GM12878 (cell line): ENCODE data around the gene ZNF526. TPM values are rescaled to one million over a fixed set of nuclear protein-coding genes. Genes with fewer than 3 reads are reported as not detected.

ENCODE experiments used
- BHLHE40 ChIP-seq, 2 experiments: fragments of 450-650 bp in 1 of 2; IDR thresholded peaks; 2 replicates each; pipeline ENCODE4 v1.6.1; 2011 to 2017; ENCODE audit warnings: low read depth in 2 of 2, borderline replicate concordance in 1 of 2, improper control_type of control experiment in 1 of 2, low read length in 1 of 2, mild to moderate bottlenecking in 1 of 2
- CBFB ChIP-seq: IDR thresholded peaks from 2 replicates; pipeline ENCODE4 v1.6.1; 2016; ENCODE audit warnings: antibody characterized with exemption, low read depth
- EGR1 ChIP-seq, 2 experiments: IDR thresholded peaks; 1 replicate in 1 of 2; 2 replicates in 1 of 2; pipeline ENCODE4 v1.6.1; 2011 to 2012; ENCODE audit warnings: low read depth in 2 of 2, low read length in 2 of 2, borderline replicate concordance in 1 of 2, mild to moderate bottlenecking in 1 of 2, moderate library complexity in 1 of 2
- GATAD2B ChIP-seq: fragments of 450-650 bp; conservative IDR thresholded peaks from 2 replicates; pipeline ENCODE4 v1.6.1; 2017; ENCODE audit warnings: low read depth, mild to moderate bottlenecking, moderate library complexity
- HCFC1 ChIP-seq: fragments of 150-350 bp; IDR thresholded peaks from 2 replicates; pipeline ENCODE4 v1.6.1; 2014; ENCODE audit warnings: low read length
- HDAC2 ChIP-seq: fragments of 200-600 bp; sonication (generic); IDR thresholded peaks from 2 replicates; pipeline ENCODE4 v1.6.1; 2017
- HDAC6 ChIP-seq: fragments of 200-600 bp; sonication (generic); IDR thresholded peaks from one replicate; pipeline ENCODE4 v1.8.0; 2017; ENCODE audit warnings: antibody characterized with exemption; ENCODE audit not compliant: unreplicated experiment
- MXI1 ChIP-seq: fragments of 150-350 bp; IDR thresholded peaks from 2 replicates; pipeline ENCODE4 v1.6.1; 2011; ENCODE audit warnings: low read depth, mild to moderate bottlenecking, inconsistent platforms, low read length, improper control_type of control experiment
- MYB ChIP-seq: fragments of 150-350 bp; IDR thresholded peaks from 2 replicates; pipeline ENCODE4 v1.6.1; 2014; ENCODE audit warnings: mild to moderate bottlenecking, low read depth, low read length, borderline replicate concordance
- MYC ChIP-seq: IDR thresholded peaks from 2 replicates; pipeline ENCODE4 v1.6.1; 2011; ENCODE audit warnings: mild to moderate bottlenecking, low read length, moderate library complexity, inconsistent platforms; ENCODE audit not compliant: insufficient read depth, insufficient replicate concordance, insufficient read length, severe bottlenecking
- NFYB ChIP-seq: IDR thresholded peaks from 2 replicates; pipeline ENCODE4 v1.6.1; 2011; ENCODE audit warnings: low read depth, mild to moderate bottlenecking, low read length, improper control_type of control experiment, moderate library complexity; ENCODE audit not compliant: insufficient read depth
- POLR2A ChIP-seq: IDR thresholded peaks from 2 replicates; pipeline ENCODE4 v1.6.1; 2011; ENCODE audit warnings: low read depth, mild to moderate bottlenecking, low read length
- POLR2AphosphoS2 ChIP-seq: IDR thresholded peaks from 2 replicates; pipeline ENCODE4 v1.6.1; 2011; ENCODE audit warnings: low read depth, mild to moderate bottlenecking, low read length, improper control_type of control experiment, moderate library complexity
- POU2F2 ChIP-seq: IDR thresholded peaks from 3 replicates; pipeline ENCODE4 v1.6.1; 2011; ENCODE audit warnings: low read depth, mild to moderate bottlenecking, low read length, borderline replicate concordance
- RAD21 ChIP-seq: IDR thresholded peaks from 2 replicates; pipeline ENCODE4 v1.6.1; 2011; ENCODE audit warnings: mild to moderate bottlenecking, low read depth, low read length, moderate library complexity; ENCODE audit not compliant: insufficient read depth
- RB1 ChIP-seq: fragments of 450-650 bp; formaldehyde crosslinking; IDR thresholded peaks from 2 replicates; pipeline ENCODE4 v1.6.1; 2017; ENCODE audit warnings: mild to moderate bottlenecking, borderline replicate concordance
- RFX5 ChIP-seq: IDR thresholded peaks from 2 replicates; pipeline ENCODE4 v1.6.1; 2011; ENCODE audit warnings: low read depth, low read length, improper control_type of control experiment
- SIN3A ChIP-seq: IDR thresholded peaks from 2 replicates; pipeline ENCODE4 v1.6.1; 2012; ENCODE audit warnings: low read depth, low read length, improper control_type of control experiment
- SIX5 ChIP-seq: IDR thresholded peaks from 2 replicates; pipeline ENCODE4 v1.6.1; 2011; ENCODE audit warnings: mild to moderate bottlenecking, low read depth, low read length, moderate library complexity; ENCODE audit not compliant: severe bottlenecking
- TAF1 ChIP-seq: IDR thresholded peaks from 2 replicates; pipeline ENCODE4 v1.6.1; 2011; ENCODE audit warnings: mild to moderate bottlenecking, low read depth, low read length, borderline replicate concordance
- TARDBP ChIP-seq: IDR thresholded peaks from 2 replicates; pipeline ENCODE4 v1.6.1; 2016; ENCODE audit warnings: borderline replicate concordance
- ZNF24 ChIP-seq: fragments of 450-650 bp; IDR thresholded peaks from 2 replicates; pipeline ENCODE4 v1.6.1; 2017; ENCODE audit warnings: antibody characterized with exemption, mild to moderate bottlenecking
- ZZZ3 ChIP-seq: IDR thresholded peaks from 2 replicates; pipeline ENCODE4 v1.6.1; 2011; ENCODE audit warnings: low read depth; ENCODE audit not compliant: control insufficient read depth, insufficient read length
- polyA plus RNA-seq, 11 experiments: library from polyadenylated mRNA; depleted of rRNA in 4 of 11; unstranded in 6 of 11; stranded (reverse) in 5 of 11; fragments of >200 nt; fragmentation: Nextera tagmentation in 4 of 11; fragmentation: Illumina TruSeq in 1 of 11; extraction: Ambion mirVana in 4 of 11; extraction: Trizol in 1 of 11; gene quantifications; 1 replicate in 1 of 11; 2 replicates in 10 of 11; pipeline versions ENCODE4 v1.2.1 to v1.2.3, GENCODE V29; 2011 to 2016; ENCODE audit warnings: inconsistent platforms in 2 of 11, missing spikeins in 2 of 11, low read depth in 1 of 11
- total RNA-seq, 4 experiments: library from RNA; depleted of rRNA in 3 of 4; stranded (reverse); fragments of >200 nt in 3 of 4; fragmentation: Illumina TruSeq in 1 of 4; extraction: Trizol in 1 of 4; gene quantifications; 2 replicates each; pipeline versions ENCODE4 v1.2.1 to v1.2.3, GENCODE V29; 2013 to 2021
- TF ChIP-seq, protein P1 (sequence below): IDR thresholded peaks from 2 replicates; pipeline ENCODE4 v1.6.1; 2012; ENCODE audit warnings: low read depth, low read length, improper control_type of control experiment
- TF ChIP-seq, protein P2 (sequence below): fragments of 450-650 bp; conservative IDR thresholded peaks from 2 replicates; pipeline ENCODE4 v1.6.1; 2017; ENCODE audit warnings: mild to moderate bottlenecking, moderate library complexity
- TF ChIP-seq, protein P3 (sequence below): IDR thresholded peaks from 2 replicates; pipeline ENCODE4 v1.6.1; 2012; ENCODE audit warnings: low read depth, low read length, improper control_type of control experiment

The ZNF526 gene
- total and polyA plus RNA-seq, 10 of the 15 experiments (the other 5 are each of a cell fraction or from before 2014, with no cell fraction given) = 1.8 to 18.3 (median 5.5) TPM

DNA sequence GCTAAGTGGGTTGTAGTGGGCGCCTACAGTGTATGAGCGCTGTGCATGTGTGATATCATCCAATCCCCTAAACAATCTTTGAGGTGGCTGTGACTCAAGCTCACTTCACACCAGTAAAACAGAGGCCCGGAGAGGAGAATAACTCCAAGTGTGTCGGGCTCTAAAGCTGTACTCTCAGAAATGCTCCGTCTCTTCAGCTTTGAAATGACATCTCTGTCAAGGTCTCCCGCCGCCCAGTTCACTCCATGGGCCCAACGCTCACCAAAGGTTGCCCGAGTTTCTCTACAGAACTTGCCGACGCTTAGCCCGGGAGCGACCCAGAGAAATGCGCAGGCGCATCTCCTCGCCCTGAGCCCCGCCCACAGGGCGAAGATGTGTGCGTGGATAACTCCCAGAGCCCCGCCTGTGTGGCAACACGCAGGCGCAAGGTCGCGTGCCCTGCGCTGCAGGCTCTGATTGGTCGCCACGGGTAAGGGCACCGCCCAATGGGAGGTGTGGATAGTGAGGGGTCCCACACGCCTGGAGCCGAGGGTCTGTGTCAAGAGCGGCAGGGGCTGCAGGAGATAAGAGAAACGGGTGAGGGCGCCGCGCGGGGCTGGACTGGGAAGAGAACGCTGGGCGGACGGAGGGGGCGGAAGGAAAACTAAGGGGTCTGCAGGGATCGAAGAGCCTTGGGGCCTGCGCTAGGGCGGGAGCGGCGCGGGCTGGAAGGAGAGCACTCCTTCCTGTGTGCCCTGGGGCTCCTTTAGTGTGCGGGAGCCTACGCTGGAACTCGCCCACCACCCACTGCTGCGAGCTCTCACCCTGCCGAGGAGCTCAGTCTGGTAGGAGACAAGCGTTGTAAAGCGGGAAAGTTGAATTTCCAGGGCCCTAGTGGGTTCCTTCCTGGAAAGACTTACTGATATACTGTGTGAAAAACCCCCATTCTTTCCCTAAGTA is at the start of gene ZNF526 (continued):
- no peak for TF ChIP-seq TARDBP
- TF ChIP-seq, protein P1, sequence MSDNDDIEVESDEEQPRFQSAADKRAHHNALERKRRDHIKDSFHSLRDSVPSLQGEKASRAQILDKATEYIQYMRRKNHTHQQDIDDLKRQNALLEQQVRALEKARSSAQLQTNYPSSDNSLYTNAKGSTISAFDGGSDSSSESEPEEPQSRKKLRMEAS = peak; percentile 82
- peak; percentile 100 for TF ChIP-seq BHLHE40 (IDR thresholded peaks at IDR 0.05; ENCODE audit: borderline replicate concordance in 1 of 2, low read depth in 2 of 2, low read length in 1 of 2)
- TF ChIP-seq CBFB = 0 out of 2 replicates have a peak, but pooled peaks have one; percentile 45
- no peak for TF ChIP-seq EGR1 (IDR thresholded peaks at IDR 0.05; ENCODE audit: borderline replicate concordance in 1 of 2, low read depth in 2 of 2, low read length in 2 of 2)
- TF ChIP-seq NFYB = peak; percentile 97
- no peak for TF ChIP-seq RAD21
- TF ChIP-seq MXI1 = peak; percentile 88
- TF ChIP-seq HDAC6 = no peak
- TF ChIP-seq ZNF24 = no peak
- peak; percentile 60 for TF ChIP-seq HCFC1
- TF ChIP-seq, protein P2, sequence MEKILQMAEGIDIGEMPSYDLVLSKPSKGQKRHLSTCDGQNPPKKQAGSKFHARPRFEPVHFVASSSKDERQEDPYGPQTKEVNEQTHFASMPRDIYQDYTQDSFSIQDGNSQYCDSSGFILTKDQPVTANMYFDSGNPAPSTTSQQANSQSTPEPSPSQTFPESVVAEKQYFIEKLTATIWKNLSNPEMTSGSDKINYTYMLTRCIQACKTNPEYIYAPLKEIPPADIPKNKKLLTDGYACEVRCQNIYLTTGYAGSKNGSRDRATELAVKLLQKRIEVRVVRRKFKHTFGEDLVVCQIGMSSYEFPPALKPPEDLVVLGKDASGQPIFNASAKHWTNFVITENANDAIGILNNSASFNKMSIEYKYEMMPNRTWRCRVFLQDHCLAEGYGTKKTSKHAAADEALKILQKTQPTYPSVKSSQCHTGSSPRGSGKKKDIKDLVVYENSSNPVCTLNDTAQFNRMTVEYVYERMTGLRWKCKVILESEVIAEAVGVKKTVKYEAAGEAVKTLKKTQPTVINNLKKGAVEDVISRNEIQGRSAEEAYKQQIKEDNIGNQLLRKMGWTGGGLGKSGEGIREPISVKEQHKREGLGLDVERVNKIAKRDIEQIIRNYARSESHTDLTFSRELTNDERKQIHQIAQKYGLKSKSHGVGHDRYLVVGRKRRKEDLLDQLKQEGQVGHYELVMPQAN = peak; percentile 77
- TF ChIP-seq TAF1 = peak; percentile 63
- no peak for TF ChIP-seq MYC
- no peak for TF ChIP-seq ZZZ3
- no peak for TF ChIP-seq MYB
- peak; percentile 67; the same call in 1 of the 2 replicates for TF ChIP-seq RFX5
- TF ChIP-seq SIX5 = no peak
- TF ChIP-seq POLR2AphosphoS2 = peak; percentile 87
- peak; percentile 91 for TF ChIP-seq POLR2A
- no peak for TF ChIP-seq POU2F2
- peak; percentile 84 for TF ChIP-seq GATAD2B
- peak; percentile 83; the same call in 1 of the 2 replicates for TF ChIP-seq RB1
- TF ChIP-seq SIN3A = peak; percentile 79; the same call in 1 of the 2 replicates
- no peak for TF ChIP-seq HDAC2
- TF ChIP-seq, protein P3, sequence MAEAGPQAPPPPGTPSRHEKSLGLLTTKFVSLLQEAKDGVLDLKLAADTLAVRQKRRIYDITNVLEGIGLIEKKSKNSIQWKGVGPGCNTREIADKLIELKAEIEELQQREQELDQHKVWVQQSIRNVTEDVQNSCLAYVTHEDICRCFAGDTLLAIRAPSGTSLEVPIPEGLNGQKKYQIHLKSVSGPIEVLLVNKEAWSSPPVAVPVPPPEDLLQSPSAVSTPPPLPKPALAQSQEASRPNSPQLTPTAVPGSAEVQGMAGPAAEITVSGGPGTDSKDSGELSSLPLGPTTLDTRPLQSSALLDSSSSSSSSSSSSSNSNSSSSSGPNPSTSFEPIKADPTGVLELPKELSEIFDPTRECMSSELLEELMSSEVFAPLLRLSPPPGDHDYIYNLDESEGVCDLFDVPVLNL = no peak
